H7 (cell line): ENCODE data around the gene STUB1. TPM values are rescaled to one million over a fixed set of nuclear protein-coding genes. Genes with fewer than 3 reads are reported as not detected.
A peak's percentile ranks its signal among the peaks of the same experiment; 100 is the strongest.

Experiments used
- DNase-seq: peaks from one replicate; pipeline ENCODE4 v3.0.0; 2012
- H3K27me3 ChIP-seq: 2 replicates; pipeline ENCODE4 v1.6.0; 2011; ENCODE audit warnings: mild to moderate bottlenecking, low read length; ENCODE audit not compliant: control insufficient read depth, insufficient read depth
- H3K36me3 ChIP-seq: replicated peaks from 2 replicates; pipeline ENCODE4 v1.5.1; 2011; ENCODE audit warnings: low read length; ENCODE audit not compliant: control insufficient read depth, insufficient read depth
- H3K4me3 ChIP-seq: 2 replicates; pipeline ENCODE4 v1.5.1; 2011; ENCODE audit warnings: low read depth, mild to moderate bottlenecking, control low read depth, low read length, moderate library complexity; ENCODE audit not compliant: insufficient read depth
- total RNA-seq: library from RNA; depleted of rRNA; stranded (reverse); fragments of >200 nt; shearing (Covaris generic); gene quantifications from 2 replicates; pipeline ENCODE4 v1.2.3, GENCODE V29; 2014

The STUB1 gene
- total RNA-seq, 1 experiment from 2014 or later: 115 TPM

DNA sequence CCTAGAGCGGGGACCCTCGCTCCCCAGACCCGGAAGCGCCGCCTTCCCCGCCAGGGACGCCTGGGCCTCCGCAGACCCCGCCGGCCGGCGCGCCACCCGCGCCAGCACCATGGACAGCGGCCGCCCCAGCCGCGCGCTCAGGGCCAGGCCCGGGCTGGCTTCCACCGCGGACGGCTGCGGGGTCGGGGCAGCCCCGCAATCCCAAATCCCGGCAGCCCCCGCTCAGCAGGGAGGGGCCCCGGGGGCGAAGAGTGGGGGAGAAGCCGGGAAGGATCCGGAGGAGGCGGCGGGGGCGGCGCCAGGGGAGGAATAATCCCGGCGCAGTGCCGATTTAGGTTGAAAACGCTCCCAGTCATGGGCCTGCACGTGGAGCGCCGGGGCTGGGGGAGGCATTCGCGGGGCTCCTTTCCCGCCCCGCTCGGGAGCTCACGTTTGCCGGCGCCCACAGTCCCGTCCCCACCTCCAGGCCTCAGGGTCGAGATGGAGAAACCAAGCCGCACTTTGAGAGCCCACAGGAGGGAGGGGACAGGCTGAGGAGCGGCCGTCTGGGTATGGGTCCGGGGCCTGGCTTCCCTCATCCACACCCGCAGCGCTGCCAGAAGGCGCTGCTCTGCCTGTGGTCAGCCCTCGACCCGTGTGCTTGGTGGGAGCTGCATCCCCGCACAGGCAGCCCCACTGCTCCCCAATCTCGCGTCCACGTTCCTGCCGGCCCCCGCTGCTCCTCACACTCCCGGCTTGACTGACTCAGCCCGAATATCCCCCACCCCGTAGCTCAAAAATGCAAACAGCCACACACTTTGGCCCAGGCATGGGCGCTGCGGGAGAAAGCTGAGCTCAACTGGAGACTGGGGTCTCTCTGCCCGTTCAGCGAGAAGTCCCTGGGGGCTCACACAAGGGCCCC is 20.7 kb downstream of the STUB1 start:
- Histone ChIP-seq H3K36me3 (no peaks in the 10 kb centered on the region), H3K27me3 (peaks cover 78% of the 10 kb centered on the region), H3K4me3 (0 out of 2 replicates have a peak overlapping the region, but pooled peaks have one; percentile 3)
- DNase-seq: peak; percentile 98

DNA sequence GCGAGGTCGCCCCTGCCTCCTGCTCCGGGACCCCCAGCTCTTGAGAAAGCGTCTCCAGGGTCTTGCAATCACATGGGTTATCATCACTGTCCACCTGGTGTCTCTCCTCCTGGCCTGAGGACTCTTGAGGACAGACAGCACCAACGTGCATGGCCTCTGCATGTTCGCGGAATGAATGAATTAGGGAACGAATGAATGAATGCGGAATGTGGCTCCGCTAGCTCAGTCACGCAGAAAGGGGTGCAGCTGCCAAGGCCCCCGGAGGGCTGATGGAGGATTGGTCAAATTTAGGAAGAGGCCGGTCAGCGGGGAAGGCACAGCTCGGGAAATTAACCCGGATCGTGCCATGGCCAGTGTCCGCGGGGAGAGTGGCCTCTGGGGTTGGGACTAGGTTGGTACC is 22.1 kb downstream of the STUB1 start:
- DNase-seq: no peak
- Histone ChIP-seq H3K27me3 (peaks cover 84% of the 10 kb centered on the region), H3K4me3 (no peak overlapping the region), H3K36me3 (no peaks in the 10 kb centered on the region)

GRCh38 chr16:703406-703805 is 23.2 kb downstream of the STUB1 start:
- peak; percentile 69 for DNase-seq
- Histone ChIP-seq H3K36me3 (no peaks in the 10 kb centered on the region), H3K27me3 (peaks cover 88% of the 10 kb centered on the region), H3K4me3 (no peak overlapping the region)

DNA sequence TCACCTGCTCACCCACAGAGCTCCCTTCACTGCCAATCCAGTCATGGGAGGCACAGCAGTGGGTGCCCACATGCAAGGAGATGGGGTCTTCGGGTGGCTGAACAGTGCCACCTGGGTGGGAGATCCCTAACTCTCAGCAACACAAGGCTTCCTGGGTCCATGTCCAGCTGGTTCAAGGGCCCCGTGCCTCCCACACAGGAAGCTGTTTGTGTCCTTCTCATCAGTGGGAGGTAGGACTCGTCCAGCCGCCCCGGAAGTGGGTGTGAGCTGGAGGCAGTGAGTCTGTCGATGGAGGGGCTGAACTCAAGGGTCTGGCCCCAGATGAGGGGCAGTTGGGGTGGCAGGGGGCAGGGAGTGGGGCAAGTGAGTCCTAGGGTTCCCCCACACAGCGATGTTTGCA is 23.8 kb downstream of the STUB1 start:
- Histone ChIP-seq H3K27me3 (peaks cover 91% of the 10 kb centered on the region), H3K4me3 (no peak overlapping the region), H3K36me3 (no peaks in the 10 kb centered on the region)
- no peak for DNase-seq

GRCh38 chr16:704552-705380 is 24.6 kb downstream of the STUB1 start:
- Histone ChIP-seq H3K4me3 (peak overlapping the region; percentile 54; the same call in 1 of the 2 replicates), H3K36me3 (no peaks in the 10 kb centered on the region), H3K27me3 (peaks cover 90% of the 10 kb centered on the region)
- DNase-seq: peak; percentile 86

- peak; percentile 95 for DNase-seq
- H3K27me3 ChIP-seq: peaks cover 86% of the 10 kb centered on the region
- no peaks in the 10 kb centered on the region for H3K36me3 ChIP-seq
- H3K4me3 ChIP-seq: peak within 1 kb of the TSS; percentile 54
Measured at GRCh38 chr16:705431-706188, 25.4 kb downstream of the STUB1 start, which contains the start of gene FBXL16. FBXL16 (minus strand) TSS chr16:705801; CDS start chr16:697405, 8,396 bp downstream.

DNA sequence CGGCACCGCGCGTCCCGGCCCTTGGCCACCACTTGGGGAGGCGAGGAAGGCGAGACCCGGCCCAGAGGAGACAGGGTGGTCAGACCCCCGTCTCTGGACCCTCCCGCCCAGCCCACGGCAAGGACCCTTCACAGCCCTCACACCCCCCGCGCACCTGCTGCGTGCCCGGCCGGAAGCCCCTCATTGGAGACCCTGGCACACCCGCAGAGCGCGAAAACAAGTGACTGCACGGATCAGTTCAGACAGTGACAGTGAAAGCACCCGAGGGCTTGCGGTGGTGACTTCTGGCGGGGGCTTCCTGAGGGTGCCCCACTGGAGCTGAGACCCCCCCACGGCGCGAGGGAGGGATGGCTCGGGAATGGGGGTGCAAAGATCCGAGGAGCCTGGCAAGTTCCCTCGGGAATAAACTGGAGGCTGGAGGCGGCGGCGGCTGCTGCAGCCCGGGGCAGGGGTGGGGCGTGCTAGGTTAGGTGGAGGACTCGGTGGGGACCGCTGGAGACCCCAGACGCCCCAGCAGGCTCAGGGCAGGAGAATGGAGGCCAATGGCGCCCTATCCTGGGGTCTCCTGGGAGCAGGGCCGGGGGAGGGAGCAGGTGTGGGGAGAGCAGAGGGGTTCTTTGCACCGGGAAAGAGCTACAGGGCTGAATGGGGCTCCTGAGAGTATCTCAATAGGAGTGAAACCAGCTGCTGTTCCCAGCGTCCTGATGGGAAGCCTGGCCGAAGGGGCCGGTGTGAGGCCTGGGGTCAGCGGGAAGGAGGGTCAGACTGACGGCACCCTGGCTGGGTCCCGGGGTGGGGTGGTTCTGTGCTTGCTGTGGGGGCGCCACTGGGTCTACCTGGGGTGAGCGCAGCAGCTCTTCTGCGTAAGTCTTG is 26.2 kb downstream of the STUB1 start:
- Histone ChIP-seq H3K36me3 (no peaks in the 10 kb centered on the region), H3K27me3 (peaks cover 81% of the 10 kb centered on the region), H3K4me3 (peak overlapping the region; percentile 44)
- DNase-seq: peak; percentile 89

DNA sequence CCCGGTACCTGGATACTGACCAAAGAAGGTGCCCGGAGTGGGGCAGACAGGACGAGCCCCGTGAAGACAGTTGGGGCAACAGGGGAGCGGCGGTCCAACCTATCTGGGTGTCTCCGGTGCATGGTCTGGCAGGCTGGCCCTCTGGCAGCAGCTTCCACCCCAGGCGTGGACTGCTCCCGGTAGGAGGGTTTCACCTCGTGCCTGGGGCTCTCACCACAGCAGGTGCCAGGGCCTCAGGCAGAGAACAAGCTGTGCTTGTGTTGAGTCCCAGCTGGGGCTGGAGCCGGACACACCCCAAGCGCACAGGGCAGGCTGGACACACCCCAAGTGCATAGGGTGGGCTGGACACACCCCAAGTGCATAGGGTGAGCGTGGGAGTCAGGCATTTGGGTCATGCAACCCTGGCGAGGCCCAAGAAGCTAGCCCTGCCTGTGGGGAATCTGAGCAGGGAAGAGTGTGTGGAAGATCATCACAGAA is 26.9 kb downstream of the STUB1 start:
- Histone ChIP-seq H3K27me3 (peaks cover 74% of the 10 kb centered on the region), H3K4me3 (no peak overlapping the region), H3K36me3 (no peaks in the 10 kb centered on the region)
- DNase-seq: no peak

DNA sequence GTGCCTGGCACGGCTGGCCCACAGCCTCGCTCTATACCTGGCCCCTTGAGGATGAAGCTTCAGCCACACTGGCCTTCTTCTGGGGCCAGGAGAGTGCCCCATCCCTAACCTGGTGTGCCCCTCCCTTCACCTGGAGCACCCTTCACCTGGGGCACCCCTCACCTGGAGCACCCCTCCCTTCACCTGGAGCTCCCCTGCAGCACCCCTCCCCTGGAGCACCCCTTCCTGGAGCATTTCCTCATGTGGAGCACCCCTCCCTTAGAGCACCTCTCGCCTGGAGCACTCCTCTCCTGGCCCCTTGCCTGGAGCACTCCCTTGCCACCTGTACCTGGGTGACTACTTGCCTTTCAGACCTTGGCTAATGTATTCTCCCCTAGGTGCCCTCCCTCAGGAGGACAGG is 27.8 kb downstream of the STUB1 start:
- no peak for DNase-seq
- no peak overlapping the region for H3K4me3 ChIP-seq
- H3K27me3 ChIP-seq: peaks cover 65% of the 10 kb centered on the region
- H3K36me3 ChIP-seq: no peaks in the 10 kb centered on the region

DNA sequence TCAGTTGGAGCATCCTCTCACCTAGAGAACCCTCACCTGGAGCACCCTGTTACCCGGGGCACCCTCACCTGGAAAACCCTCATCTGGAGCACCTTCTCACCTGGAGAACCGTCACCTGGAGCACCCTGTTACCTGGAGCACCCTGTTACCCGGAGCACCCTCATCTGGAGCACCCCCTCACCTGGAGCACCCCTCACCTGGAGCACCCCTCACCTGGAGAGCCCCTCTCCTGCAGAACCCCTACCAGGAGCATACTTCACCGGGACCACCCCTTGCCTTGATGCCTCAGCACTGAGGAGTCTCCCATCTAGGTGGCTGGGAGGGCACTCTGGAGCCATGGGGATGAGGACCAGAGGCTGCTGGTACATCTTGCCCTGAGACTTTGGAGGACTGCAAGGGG is 28.7 kb downstream of the STUB1 start:
- no peaks in the 10 kb centered on the region for H3K36me3 ChIP-seq
- no peak overlapping the region for H3K4me3 ChIP-seq
- no peak for DNase-seq
- H3K27me3 ChIP-seq: peaks cover 58% of the 10 kb centered on the region

- peak; percentile 93 for DNase-seq
- Histone ChIP-seq H3K36me3 (no peaks in the 10 kb centered on the region), H3K4me3 (no peak overlapping the region), H3K27me3 (peaks cover 57% of the 10 kb centered on the region)
Measured at GRCh38 chr16:709566-710499, 29.6 kb downstream of the STUB1 start.

DNA sequence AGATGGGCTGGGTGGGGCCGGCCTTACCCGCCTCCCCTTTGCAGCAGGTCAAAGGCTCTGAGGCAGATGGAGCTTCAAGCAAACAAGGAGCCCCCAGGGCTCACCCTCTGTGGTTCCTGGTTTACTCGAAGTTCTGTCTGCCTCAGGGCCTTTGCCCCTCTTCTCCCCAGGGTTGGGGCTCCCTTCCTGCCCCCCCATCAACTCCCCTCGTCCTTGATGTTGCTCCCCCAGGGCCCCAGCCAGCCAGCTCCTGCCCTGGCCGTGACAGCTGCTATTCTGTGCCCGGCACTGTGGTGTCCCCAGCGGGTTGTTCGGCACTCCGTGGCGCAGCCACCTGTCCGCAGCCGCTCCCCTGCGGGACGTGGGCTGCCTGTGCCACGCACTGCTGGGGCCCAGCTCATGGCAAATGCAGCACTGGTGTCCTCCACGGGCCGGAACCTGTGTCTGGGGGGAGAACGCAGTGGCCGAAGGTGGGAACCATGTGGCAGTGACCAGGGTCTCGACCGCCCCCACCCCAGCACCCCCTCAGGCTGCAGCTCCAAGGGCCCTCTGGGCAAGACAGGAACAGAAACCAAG is 30.4 kb downstream of the STUB1 start:
- no peaks in the 10 kb centered on the region for H3K36me3 ChIP-seq
- no peak for DNase-seq
- no peak overlapping the region for H3K4me3 ChIP-seq
- peaks cover 55% of the 10 kb centered on the region for H3K27me3 ChIP-seq
